Activated CD4-positive, alpha-beta T cell treated with anti-CD3 and anti-CD28 coated beads, Interleukin-2, amount 50 U/mL, for 1 hour (primary cell): Measurements from ENCODE around the gene CACTIN.
"Not testable (repeated sequence)": the region's sequence is repeated elsewhere in the genome, so short reads cannot be mapped to it uniquely, and the experiment has no call there.

Experiments
- DNase-seq: peaks from one replicate; pipeline ENCODE4 v3.0.0-alpha.2; 2020

The CACTIN gene

DNA sequence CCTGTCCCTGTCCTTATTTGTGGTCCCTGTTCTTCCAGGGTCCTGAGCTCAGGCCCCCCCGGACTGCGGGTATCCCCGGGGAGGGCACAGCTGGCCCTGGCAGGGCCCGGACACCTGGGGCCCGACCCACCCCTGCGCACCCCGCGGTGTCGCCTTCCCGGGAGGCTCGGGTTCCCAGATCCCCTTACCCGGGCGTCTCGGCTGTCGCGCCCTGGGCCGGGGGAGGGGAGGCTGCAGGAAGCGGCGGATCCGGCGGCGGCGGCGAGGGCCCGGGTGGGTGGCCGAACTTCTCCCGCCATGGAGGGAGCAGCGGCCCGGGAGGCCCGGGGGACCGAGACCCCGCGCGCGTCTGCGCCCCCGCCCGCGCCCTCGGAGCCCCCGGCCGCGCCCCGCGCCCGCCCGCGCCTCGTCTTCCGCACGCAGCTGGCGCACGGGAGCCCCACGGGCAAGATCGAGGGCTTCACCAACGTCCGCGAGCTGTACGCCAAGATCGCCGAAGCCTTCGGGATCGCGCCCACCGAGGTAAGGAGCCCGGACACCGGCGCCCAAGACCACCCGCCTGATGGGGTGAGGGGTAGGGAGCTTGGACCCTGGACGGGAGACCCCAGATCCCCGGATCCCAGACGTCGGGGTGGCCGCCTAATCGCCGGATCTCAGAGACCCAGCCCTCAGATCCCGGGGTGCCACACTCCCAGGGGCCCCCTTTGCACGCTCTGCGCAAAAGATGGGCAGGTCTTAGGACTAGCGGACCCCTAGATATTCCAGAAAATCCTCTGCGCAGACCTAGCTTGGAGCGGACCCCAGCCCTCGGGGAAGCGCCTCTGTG lies 41.1 kb downstream of the CACTIN start, which contains the start of gene GIPC3:
Gene GIPC3 (plus strand): TSS at position 178 of the 826 bp plus-strand sequence. CDS start 120 bp downstream, at position 298.
- DNase-seq = no peak

DNA sequence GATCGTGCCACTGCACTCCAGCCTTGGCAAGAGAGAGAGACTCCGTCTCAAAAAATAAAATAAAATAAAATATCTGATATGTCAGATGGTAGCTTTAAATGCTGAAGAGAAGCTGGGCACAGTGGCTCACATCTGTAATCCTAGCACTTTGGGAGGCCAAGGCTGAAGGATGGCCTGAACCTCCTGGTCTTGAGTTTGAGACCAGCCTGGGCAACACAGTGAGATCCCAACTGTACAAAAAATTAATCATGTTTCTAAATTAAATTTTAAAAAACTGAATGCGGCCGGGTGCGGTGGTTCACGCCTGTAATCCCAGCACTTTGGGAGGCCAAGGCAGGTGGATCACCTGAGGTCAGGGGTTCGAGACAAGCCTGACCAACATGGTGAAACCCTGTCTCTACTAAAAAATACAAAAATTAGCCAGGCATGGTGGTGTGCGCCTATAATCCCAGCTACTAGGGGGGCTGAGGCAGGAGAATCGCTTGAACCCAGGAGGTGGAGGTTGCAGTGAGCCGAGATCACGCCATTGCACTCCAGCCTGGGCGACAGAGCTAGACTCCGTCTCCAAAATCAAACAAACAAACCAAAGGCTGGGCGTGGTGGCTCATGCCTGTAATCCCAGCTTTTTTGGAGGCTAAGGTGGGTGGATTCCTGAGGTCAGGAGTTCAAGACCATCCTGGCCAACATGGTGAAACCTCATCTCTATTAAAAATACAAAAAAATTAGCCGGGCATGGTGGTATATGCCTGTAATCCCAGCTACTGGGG lies 42.4 kb downstream of the CACTIN start:
- not testable (repeated sequence) for DNase-seq

DNA sequence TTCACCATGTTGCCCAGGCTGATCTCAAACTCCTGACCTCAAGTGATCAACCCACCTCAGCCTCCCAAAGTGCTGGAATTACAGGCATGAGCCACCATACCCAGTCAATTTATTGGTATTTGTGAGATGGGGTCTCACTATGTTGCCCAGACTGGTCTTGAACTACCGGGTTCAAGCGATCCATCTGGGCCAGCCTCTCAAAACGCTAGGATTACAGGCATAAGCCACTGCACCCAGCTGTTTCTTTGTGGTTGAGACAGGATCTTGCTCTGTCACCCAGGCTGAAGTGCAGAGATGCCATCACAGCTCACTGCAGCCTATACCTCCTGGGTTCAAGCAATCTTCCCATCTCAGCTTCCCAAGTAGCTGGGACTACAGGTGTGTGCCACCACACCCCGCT lies 44.8 kb downstream of the CACTIN start:
- not testable (repeated sequence) for DNase-seq

DNA sequence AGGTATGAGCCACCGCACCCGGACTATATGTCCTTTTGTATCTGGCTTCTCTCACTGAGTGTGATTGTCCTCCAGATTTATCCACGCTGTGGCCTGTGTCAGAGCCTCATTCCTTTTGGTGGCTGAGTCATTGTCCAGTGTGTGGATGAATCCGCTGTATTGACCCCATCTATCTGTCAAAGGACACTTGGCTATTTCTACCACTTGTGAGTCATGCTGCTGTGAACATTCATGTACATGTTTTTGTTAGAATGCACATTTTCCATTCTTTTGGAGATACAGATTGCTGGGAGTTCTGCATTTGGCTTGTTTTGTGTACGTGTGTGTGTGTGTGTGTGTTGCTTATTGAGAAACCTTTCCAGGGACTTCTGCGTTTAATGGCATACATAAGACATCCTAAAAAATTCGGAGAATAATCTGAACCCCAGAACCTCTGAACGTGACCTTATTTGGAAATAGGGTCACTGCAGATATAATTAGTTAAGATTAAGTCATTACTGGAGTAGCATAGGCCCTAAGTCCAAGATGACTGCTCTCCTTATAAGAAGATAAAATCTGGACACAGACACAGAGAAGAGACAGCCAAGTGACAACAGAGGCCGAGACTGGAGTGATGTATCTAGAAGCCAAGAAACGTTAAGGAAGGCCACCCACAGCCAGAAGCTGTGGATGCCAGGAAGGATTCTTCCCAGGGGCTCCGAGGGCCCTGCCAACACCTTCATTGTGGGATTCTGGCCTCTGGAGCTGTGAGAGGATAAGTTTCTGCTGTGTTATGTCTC lies 46.2 kb downstream of the CACTIN start:
- DNase-seq = no peak

DNA sequence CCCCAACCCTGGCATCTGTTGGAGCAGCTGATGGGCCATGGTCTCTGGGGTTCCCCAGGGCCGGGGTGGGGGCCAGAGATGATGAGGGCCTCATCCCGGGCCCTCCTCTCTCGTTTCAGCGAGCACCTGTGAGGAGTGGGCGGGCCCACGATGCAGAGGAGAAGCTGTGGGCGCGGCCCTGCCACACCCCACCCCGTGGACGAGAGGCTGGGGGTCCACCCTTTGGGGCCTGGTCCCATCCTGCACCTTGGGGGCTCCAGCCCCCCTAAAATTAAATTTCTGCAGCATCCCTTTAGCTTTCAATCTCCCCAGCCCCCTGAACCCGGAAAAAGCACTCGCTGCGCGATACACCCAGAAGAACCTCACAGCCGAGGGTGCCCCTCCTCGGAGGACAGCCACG lies 48.2 kb downstream of the CACTIN start:
- DNase-seq = no peak

DNA sequence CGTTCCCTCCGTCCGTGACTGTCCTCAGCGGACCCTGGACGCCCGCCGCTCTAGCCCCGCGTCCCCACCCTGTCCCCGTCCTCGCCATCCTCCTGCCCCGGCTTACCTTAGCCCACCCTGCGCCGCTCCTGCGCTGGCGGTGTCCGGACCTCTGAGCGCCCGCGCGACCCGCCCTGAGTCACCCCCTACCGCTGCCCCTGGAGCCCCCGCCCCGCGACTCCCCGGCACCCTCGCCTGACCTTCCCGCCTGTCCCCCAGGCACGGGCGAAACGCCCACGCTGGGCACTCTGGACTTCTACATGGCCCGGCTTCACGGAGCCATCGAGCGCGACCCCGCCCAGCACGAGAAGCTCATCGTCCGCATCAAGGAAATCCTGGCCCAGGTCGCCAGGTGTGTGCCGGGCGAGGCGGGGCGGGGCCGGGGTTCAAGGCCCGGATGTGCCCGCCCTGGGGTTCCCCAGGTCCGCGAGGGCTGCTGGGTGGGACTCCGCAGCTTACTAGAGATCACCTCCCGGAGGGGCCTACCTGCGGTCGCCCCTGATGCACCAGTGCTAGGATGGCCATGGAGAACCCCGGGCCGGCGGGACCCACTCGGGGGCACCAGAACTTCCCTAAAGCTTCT lies 48.8 kb downstream of the CACTIN start:
- DNase-seq = no peak

DNA sequence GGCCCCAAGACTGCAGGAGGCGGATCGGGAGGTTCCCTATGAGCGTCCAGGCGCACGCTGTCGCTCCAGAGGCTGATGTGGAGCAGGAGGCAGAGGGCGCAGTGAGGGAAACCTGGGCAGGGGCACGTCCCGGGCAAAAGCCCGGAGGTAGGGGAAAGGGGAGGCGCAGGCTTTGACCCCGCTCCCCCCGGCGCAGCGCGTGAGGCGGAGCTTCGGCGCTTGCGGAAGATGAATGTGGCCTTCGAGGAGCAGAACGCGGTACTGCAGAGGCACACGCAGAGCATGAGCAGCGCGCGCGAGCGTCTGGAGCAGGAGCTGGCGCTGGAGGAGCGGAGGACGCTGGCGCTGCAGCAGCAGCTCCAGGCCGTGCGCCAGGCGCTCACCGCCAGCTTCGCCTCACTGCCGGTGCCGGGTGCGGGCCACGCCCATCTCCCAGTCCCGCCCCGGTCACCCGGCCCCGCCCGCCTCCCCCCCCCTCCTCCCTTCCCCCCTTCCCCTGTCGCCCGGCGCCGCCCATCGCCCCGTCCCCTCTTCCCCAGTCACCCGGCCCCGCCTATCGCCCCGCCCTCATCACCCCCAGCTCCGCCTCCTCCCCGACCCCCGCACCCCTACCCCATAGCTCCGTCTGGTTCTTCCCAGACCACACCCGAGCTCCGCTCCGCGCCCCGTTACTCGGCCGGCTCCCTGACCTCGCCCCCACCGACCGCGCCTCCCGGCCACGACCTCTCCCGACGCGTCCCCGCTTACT lies 49.7 kb downstream of the CACTIN start:
- no peak for DNase-seq

DNA sequence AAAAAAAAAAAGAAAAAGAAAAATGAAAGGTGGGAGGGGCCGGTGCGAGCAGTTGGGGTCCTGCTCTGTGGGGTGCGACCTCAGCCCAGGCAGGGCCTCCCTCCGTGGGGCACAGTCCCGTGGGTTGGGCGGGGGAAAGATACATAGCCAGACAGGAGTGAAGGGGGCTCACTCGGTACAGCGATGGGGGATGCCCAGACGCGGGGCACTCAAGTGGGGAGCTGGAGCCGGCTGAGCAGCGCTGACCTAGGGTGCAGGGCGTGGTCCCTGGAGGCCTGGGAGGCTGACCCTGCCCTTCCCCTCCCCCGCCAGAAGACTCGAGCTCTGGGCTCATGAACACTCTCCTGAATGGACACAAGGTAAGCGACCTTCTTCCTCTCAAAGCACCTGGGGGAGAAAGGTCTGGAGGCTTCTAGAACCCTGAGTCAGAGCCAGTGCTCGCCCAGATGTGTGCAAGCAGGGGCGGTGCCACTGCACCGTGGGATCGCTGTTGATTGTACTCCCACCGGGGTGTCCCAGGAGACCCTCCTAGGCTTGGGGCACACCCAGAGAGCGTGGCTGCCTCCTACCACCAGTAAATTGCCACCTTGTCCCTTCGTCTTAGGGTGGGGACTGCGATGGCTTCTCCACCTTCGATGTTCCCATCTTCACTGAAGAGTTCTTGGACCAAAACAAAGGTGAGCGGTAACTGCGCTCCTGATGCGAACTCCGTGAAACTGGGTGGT lies 50.5 kb downstream of the CACTIN start:
- no peak for DNase-seq

DNA sequence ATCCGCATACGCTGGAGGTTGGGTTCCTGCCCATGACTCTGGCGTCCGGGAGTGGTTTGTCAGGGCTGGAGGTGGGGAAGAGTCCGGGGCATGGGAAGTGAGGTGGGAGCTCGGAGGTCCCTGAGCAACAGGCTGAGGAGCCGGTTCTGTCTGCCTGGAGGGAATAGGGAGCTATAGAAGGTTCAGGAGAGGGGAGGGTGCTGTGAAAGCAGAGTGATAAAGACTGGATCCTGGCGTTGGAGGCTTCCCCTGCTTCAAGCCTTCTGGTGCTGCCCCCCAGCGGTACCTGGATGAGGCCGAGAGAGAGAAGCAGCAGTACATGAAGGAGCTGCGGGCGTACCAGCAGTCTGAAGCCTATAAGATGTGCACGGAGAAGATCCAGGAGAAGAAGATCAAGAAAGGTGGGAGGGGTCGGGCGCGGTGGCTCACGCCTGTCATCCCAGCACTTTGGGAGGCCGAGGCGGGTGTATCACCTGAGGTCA lies 51.3 kb downstream of the CACTIN start:
- DNase-seq = peak; percentile 32

DNA sequence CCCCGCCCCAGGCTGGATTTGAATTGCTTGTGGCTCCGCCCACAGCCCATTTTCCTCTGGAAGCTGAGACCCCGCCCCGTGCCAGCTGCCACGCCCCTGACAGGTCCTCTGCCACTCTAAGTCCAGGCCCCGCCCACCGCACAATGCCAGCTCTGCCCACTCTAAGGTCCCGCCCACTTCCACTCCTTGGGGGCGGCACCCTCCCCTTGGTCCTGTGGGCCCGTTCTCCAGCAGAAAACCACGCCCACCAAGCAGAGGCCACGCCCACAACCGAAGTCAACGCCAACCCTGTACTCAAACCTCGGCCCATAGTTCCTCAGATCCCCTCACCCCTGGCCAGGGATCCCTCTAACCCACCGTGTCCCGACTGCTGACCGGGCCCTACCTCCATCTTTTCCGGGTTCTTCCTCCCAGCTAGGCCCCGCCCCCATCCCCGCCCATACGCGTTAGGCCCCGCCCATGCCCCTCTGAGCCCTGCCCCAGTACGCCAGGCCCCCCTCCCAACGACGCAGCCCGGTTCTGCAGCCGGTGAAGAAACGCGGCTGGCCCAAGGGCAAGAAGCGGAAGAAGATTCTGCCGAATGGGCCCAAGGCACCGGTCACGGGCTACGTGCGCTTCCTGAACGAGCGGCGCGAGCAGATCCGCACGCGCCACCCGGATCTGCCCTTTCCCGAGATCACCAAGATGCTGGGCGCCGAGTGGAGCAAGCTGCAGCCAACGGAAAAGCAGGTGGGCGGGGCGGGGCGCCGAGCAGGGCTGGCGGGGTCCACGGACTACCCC lies 52.5 kb downstream of the CACTIN start:
- DNase-seq = peak; percentile 81

DNA sequence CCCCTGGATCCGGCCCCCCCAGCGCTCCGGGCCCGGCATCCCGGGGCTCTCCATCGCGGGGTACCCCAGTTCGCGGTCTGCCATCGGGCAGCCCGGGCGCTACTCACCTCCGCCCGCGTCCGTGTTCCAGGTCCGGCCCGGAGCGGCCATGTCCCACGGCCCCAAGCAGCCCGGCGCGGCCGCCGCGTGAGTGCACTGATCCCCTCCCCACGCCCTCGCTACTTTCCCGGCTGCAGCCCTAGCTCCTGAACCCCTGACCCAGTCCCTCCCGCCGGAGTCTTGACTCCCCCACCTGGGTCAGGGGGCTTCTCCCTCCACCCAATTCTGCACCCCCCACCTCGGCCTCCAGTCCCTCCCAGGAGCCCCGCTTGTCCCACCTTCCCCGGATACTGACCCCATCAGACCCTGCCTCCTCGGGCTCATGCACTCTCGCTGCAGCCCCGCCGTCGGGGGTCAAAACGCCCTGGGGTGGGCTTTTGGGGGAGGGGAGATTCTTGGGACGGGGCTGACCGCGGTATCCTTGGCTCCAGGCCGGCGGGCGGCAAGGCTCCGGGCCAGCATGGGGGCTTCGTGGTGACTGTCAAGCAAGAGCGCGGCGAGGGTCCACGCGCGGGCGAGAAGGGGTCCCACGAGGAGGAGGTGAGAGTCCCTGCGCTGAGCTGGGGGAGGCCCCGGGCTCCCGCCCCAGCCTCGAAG lies 53.3 kb downstream of the CACTIN start:
- DNase-seq = no peak

DNA sequence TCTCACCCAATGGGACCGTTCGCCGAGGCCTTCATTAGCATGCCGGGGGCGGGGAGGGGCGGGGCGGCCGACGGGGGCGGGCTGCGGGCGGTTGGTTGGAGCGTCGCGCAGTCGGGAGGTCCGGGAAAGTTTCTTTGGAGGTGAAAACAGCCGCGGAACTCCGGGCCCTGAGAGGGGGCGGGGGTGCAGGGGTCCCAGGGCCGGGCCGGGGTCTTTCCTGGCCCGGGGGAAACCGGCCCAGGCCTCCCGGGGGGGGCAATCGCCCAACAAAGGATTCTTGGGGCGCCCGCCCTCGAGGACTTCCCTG lies 53.8 kb downstream of the CACTIN start, which contains the start of gene HMG20B:
Gene HMG20B (plus strand): TSS at position 90 of the 307 bp plus-strand sequence. CDS start 366 bp downstream, outside the sequence.
- no peak for DNase-seq

DNA sequence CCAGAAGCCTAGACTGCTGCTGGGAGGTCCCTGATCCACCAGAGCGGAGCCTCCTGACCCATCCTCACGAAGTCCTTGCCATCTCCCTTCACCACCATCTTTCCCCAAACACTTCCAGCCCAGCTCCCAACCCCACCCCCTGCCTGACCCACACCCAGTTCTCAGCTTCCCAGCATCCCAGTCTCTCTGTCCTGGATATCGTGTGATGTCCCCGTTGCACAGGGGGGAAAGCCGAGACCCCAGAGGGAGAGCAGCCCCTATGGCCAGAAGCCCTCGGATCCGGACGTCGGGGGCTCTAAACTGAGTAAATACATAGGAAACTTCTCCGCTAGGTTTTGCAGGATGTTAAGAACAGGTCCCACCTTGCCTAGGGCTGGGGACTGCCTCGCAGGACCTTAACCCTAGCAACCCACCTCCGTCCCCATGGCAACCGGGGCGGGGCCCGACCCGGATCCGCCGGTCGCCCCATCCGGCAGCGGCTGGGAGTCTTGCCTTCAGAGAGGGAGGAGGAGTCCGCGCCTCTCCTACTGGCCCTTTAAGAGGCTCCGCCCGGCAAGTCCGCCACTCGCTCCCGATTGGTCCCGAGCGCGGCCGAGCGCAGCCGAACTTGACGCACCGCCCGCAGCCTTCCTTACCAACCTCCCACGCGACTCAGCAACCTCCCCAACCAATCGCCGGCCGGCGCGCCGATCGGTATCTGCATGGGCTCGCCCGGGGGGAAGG lies 54.3 kb downstream of the CACTIN start:
- peak; percentile 99 for DNase-seq

DNA sequence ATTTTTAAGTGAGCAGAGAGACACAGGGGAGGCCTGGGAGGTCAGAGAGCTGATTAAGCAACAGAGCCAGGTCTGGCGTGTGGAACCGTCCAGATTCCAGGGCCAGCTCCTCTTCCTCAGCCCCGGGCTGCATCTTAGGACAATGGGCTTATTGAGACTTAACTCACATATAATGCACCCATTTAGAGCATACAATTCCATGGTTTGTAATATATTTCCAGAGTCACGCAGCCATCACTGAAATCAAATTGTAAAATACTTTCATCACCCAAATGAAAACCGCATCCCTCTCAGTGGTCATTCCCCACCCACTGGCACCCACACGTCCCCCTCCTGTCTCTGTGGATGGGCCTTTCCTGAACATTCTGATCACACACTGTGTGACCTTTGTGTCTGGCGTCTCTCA lies 56.0 kb downstream of the CACTIN start:
- no peak for DNase-seq

DNA sequence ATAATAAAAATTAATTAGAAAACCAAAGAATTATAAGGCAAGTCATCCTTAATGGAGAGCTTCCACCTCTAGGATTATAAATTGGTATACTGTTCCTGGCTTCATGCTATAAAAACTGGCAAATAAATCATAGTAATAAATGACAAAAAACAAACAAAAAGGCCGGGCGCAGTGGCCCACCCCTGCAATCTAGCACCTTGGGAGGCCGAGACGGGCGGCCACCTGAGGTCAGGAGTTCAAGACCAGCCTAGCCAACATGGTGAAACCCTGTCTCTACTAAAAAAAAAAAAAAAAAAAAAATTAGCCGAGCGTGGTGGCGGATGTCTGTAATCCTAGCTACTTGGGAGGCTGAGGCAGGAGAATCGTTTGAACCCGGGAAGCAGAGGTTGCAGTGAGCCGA lies 56.5 kb downstream of the CACTIN start:
- DNase-seq = not testable (repeated sequence)

DNA sequence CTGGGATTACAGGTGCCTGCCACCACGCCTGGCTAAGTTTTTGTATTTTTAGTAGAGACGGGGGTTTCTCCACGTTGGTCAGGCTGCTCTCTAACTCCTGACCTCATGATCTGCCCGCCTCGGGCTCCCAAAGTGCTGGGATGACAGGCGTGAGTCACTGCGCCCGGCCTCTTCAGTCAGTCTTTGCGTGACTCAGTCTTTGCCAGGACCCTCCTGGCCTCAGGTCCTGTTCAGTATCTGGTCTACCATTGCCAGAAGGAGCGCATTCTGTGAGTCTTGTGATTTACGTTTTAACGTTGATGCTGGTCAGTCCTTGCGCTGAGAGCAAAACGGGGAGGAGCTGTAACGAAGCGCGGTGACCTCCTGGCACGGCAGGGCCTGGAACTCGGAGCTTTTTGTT lies 61.5 kb downstream of the CACTIN start:
- DNase-seq = no peak

DNA sequence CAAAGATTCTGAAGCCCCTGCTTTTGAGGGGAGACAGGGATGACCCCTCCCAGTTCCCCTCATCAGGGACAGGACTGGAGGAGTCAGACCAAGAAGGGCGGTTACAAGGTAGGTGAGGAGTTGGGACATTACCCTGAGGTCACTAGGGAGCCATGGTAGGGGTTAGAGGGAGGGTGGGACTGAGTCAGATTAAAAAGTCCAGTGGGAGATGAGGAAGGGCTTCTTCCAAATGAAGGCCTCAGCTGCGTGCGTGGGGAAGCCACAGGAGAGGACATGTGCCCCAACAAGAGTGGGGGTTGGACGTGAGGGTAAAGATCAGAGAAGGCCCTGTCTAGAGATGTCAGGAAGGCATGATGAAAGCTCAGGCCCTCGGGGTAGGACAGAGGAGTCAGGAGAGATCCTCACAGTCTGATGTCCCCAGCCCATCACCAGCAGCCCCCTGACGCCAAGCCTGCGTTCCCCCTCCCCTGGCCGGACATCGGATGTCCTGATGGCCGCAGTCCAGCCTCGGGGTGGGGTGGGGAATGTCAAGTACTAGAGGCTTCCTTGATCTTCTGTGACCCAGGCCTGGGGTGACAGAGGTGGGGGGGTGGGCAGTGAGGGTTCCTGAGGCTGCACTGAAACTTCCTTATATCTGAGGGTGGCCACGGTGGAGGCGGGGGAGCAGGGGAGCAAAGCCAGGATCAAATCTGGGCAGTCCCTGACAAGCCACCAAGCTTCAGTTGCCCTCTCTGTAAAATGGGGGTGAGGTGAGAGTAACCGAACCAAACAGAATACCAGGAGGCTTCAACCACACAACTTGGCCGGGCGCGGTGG lies 62.7 kb downstream of the CACTIN start:
- no peak for DNase-seq
